Liver (tissue), 9 donors: ENCODE data around the gene CCDC68. TPM values are rescaled to one million over a fixed set of nuclear protein-coding genes. Genes with fewer than 3 reads are reported as not detected.

ENCODE experiments used
- DNase-seq: peaks from one replicate; pipeline ENCODE4 v3.0.0-alpha.2; 2017; ENCODE audit warnings: low spot score
- H3K27ac ChIP-seq, 2 donors: one replicate each; pipeline ENCODE4 v1.7.0; 2013; ENCODE audit warnings: inconsistent platforms in 2 of 2, low read length in 2 of 2, control low read depth in 1 of 2, low read depth in 1 of 2, mild to moderate bottlenecking in 1 of 2
- H3K27me3 ChIP-seq, 4 donors: one replicate each; pipeline versions ENCODE4 v1.6.1 to v1.7.0; 2013; ENCODE audit warnings: low read length in 3 of 4, inconsistent platforms in 1 of 4, mild to moderate bottlenecking in 1 of 4, moderate library complexity in 1 of 4; ENCODE audit not compliant: control insufficient read depth in 4 of 4, insufficient read depth in 4 of 4
- H3K36me3 ChIP-seq, 4 donors: one replicate each; pipeline versions ENCODE4 v1.6.1 to v1.7.0; 2013; ENCODE audit warnings: low read length in 3 of 4, mild to moderate bottlenecking in 3 of 4, low read depth in 1 of 4, moderate library complexity in 1 of 4; ENCODE audit not compliant: control insufficient read depth in 4 of 4, insufficient read depth in 3 of 4
- H3K4me1 ChIP-seq, 4 donors: one replicate each; pipeline versions ENCODE4 v1.6.1 to v1.7.0; 2013; ENCODE audit warnings: low read length in 3 of 4, mild to moderate bottlenecking in 3 of 4, moderate library complexity in 1 of 4; ENCODE audit not compliant: control insufficient read depth in 4 of 4, insufficient read depth in 4 of 4
- H3K4me3 ChIP-seq, 3 donors: one replicate each; pipeline versions ENCODE4 v1.6.1 to v1.7.0; 2013; ENCODE audit warnings: low read length in 3 of 3, control low read depth in 1 of 3, low read depth in 1 of 3, mild to moderate bottlenecking in 1 of 3
- H3K9ac ChIP-seq, 2 donors: one replicate each; pipeline ENCODE4 v1.7.0; 2013; ENCODE audit warnings: low read length in 2 of 2, mild to moderate bottlenecking in 2 of 2, moderate library complexity in 2 of 2, control low read depth in 1 of 2, low read depth in 1 of 2
- H3K9me3 ChIP-seq, 4 donors: one replicate each; pipeline versions ENCODE4 v1.6.1 to v1.7.0; 2013; ENCODE audit warnings: low read length in 3 of 4; ENCODE audit not compliant: control insufficient read depth in 4 of 4
- EGR1 ChIP-seq, 2 donors: IDR thresholded peaks; 2 replicates each; pipeline ENCODE4 v1.6.1; 2016 to 2018; ENCODE audit warnings: antibody characterized with exemption in 2 of 2, low read depth in 2 of 2
- FOXA1 ChIP-seq: IDR thresholded peaks from 2 replicates; pipeline ENCODE4 v1.6.1; 2016; ENCODE audit warnings: antibody characterized with exemption
- GABPA ChIP-seq, 2 donors: IDR thresholded peaks in 1 of 2; conservative IDR thresholded peaks in 1 of 2; 2 replicates each; pipeline ENCODE4 v1.6.1; 2016; ENCODE audit warnings: antibody characterized with exemption in 2 of 2, mild to moderate bottlenecking in 1 of 2, moderate library complexity in 1 of 2
- HNF4G ChIP-seq: IDR thresholded peaks from 2 replicates; pipeline ENCODE4 v1.6.1; 2016; ENCODE audit warnings: antibody characterized with exemption
- JUND ChIP-seq, 2 donors: IDR thresholded peaks; 2 replicates each; pipeline ENCODE4 v1.6.1; 2016; ENCODE audit warnings: antibody characterized with exemption in 2 of 2
- NR2F2 ChIP-seq: IDR thresholded peaks from 2 replicates; pipeline ENCODE4 v1.6.1; 2016; ENCODE audit warnings: antibody characterized with exemption
- RAD21 ChIP-seq, 2 donors: IDR thresholded peaks; 2 replicates each; pipeline ENCODE4 v1.6.1; 2016; ENCODE audit warnings: antibody characterized with exemption in 2 of 2, mild to moderate bottlenecking in 2 of 2
- RXRA ChIP-seq, 2 donors: IDR thresholded peaks; 2 replicates each; pipeline ENCODE4 v1.6.1; 2017 to 2018; ENCODE audit warnings: antibody characterized with exemption in 2 of 2, mild to moderate bottlenecking in 1 of 2
- SP1 ChIP-seq: IDR thresholded peaks from 2 replicates; pipeline ENCODE4 v1.6.1; 2018; ENCODE audit warnings: antibody characterized with exemption, mild to moderate bottlenecking
- TAF1 ChIP-seq: conservative IDR thresholded peaks from 2 replicates; pipeline ENCODE4 v1.6.1; 2016; ENCODE audit warnings: antibody characterized with exemption, mild to moderate bottlenecking
- YY1 ChIP-seq: IDR thresholded peaks from 2 replicates; pipeline ENCODE4 v1.6.1; 2016; ENCODE audit warnings: antibody characterized with exemption, mild to moderate bottlenecking
- WGBS: extraction: QIAGEN DNeasy Blood & Tissue Kit; methylation state at CpG from one replicate; pipeline ENCODE4 v1.1.7; 2013; 5-methylcytosine and 5-hydroxymethylcytosine counted together
- polyA plus RNA-seq, 2 donors: library from polyadenylated mRNA; stranded (reverse) in 1 of 2; unstranded in 1 of 2; fragments of 200-250 nt in 1 of 2; fragments of >200 nt in 1 of 2; fragmentation: Nextera tagmentation in 1 of 2; extraction: Ambion mirVana in 1 of 2; gene quantifications; one replicate each; pipeline versions ENCODE4 v1.2.1 to v1.2.3, GENCODE V29; 2013 to 2015
- total RNA-seq, 2 donors: library from RNA; depleted of rRNA; stranded (reverse); fragments of >200 nt; gene quantifications; one replicate each; pipeline ENCODE4 v1.2.3, GENCODE V29; 2014
- TF ChIP-seq, protein P1 (sequence below): IDR thresholded peaks from 2 replicates; pipeline ENCODE4 v1.6.1; 2016; ENCODE audit warnings: antibody characterized with exemption
- TF ChIP-seq, protein P2 (sequence below): fragments of 150-350 bp; IDR thresholded peaks from 2 replicates; pipeline ENCODE4 v1.5.1; 2017; ENCODE audit warnings: improper control_type of control experiment, low read depth, low read length; ENCODE audit not compliant: missing input control
- TF ChIP-seq, protein P3 (sequence below): IDR thresholded peaks from 2 replicates; pipeline ENCODE4 v1.6.1; 2016; ENCODE audit warnings: antibody characterized with exemption, mild to moderate bottlenecking
- TF ChIP-seq, protein P4 (sequence below): IDR thresholded peaks from 2 replicates; pipeline ENCODE4 v1.6.1; 2016; ENCODE audit warnings: antibody characterized with exemption
- TF ChIP-seq, protein P5 (sequence below): IDR thresholded peaks from 2 replicates; pipeline ENCODE4 v1.6.1; 2016; ENCODE audit warnings: antibody characterized with exemption
- donor health status: healthy.
- donor health status: healthy.
- donor health status: healthy.
- donor health status: healthy.
- donor health status: healthy.

CCDC68 gene
- total and polyA plus RNA-seq, 4 donors, result 2.6 to 17.5 (median 11.2) TPM

DNA sequence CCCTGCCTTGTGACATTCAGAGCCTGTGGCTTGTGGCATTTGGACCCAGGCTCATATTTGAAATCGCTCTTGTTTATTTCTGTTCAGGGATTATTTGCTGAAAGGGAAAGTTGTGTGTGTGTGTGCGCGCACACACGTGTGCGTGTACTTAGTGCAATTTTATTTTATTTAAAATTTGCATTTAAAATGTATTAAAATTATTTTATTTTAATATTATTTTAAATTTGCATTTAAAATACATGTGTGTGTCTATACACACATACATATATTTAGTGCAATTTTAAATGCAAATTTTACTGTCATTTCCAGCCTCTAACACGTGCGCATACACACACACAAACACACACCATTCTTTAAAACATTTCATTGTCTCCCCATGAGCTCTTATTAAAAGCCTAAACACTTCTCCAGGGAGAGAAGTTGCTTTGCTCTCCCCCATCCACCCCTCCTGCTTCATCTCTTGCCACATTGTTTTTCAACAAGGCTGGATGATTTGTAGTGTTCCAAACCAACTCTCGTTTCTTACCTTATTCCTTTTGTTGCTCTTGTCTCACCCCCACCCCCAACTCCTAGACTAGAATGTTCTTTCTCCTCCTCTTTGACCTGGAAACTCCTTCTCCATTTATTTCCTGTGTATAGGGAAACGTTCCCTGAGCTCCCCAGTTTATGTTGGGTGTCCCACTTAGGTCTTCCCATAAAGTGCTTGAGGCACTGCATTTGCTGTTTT is 3.8 kb upstream of the CCDC68 start:
- no peak overlapping the region for H3K4me3 ChIP-seq
- no peaks in the 10 kb centered on the region for H3K27me3 ChIP-seq
- TF ChIP-seq RAD21 (IDR thresholded peaks at IDR 0.05), result no peak
- no peak for TF ChIP-seq GABPA (IDR thresholded peaks at IDR 0.05 in 1 of 2, conservative IDR thresholded peaks at IDR 0.05 in 1 of 2)
- TF ChIP-seq SP1, result no peak
- no peak for TF ChIP-seq RXRA (IDR thresholded peaks at IDR 0.05)
- TF ChIP-seq HNF4G, result no peak
- TF ChIP-seq NR2F2, result no peak
- TF ChIP-seq EGR1 (IDR thresholded peaks at IDR 0.05; ENCODE audit: low read depth in 2 of 2), result no peak
- TF ChIP-seq, protein P1, sequence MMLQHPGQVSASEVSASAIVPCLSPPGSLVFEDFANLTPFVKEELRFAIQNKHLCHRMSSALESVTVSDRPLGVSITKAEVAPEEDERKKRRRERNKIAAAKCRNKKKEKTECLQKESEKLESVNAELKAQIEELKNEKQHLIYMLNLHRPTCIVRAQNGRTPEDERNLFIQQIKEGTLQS, result no peak
- TF ChIP-seq, protein P2, sequence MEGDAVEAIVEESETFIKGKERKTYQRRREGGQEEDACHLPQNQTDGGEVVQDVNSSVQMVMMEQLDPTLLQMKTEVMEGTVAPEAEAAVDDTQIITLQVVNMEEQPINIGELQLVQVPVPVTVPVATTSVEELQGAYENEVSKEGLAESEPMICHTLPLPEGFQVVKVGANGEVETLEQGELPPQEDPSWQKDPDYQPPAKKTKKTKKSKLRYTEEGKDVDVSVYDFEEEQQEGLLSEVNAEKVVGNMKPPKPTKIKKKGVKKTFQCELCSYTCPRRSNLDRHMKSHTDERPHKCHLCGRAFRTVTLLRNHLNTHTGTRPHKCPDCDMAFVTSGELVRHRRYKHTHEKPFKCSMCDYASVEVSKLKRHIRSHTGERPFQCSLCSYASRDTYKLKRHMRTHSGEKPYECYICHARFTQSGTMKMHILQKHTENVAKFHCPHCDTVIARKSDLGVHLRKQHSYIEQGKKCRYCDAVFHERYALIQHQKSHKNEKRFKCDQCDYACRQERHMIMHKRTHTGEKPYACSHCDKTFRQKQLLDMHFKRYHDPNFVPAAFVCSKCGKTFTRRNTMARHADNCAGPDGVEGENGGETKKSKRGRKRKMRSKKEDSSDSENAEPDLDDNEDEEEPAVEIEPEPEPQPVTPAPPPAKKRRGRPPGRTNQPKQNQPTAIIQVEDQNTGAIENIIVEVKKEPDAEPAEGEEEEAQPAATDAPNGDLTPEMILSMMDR, result no peak
- TF ChIP-seq, protein P3, sequence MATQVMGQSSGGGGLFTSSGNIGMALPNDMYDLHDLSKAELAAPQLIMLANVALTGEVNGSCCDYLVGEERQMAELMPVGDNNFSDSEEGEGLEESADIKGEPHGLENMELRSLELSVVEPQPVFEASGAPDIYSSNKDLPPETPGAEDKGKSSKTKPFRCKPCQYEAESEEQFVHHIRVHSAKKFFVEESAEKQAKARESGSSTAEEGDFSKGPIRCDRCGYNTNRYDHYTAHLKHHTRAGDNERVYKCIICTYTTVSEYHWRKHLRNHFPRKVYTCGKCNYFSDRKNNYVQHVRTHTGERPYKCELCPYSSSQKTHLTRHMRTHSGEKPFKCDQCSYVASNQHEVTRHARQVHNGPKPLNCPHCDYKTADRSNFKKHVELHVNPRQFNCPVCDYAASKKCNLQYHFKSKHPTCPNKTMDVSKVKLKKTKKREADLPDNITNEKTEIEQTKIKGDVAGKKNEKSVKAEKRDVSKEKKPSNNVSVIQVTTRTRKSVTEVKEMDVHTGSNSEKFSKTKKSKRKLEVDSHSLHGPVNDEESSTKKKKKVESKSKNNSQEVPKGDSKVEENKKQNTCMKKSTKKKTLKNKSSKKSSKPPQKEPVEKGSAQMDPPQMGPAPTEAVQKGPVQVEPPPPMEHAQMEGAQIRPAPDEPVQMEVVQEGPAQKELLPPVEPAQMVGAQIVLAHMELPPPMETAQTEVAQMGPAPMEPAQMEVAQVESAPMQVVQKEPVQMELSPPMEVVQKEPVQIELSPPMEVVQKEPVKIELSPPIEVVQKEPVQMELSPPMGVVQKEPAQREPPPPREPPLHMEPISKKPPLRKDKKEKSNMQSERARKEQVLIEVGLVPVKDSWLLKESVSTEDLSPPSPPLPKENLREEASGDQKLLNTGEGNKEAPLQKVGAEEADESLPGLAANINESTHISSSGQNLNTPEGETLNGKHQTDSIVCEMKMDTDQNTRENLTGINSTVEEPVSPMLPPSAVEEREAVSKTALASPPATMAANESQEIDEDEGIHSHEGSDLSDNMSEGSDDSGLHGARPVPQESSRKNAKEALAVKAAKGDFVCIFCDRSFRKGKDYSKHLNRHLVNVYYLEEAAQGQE, result no peak
- TF ChIP-seq YY1, result no peak
- TF ChIP-seq, protein P4, sequence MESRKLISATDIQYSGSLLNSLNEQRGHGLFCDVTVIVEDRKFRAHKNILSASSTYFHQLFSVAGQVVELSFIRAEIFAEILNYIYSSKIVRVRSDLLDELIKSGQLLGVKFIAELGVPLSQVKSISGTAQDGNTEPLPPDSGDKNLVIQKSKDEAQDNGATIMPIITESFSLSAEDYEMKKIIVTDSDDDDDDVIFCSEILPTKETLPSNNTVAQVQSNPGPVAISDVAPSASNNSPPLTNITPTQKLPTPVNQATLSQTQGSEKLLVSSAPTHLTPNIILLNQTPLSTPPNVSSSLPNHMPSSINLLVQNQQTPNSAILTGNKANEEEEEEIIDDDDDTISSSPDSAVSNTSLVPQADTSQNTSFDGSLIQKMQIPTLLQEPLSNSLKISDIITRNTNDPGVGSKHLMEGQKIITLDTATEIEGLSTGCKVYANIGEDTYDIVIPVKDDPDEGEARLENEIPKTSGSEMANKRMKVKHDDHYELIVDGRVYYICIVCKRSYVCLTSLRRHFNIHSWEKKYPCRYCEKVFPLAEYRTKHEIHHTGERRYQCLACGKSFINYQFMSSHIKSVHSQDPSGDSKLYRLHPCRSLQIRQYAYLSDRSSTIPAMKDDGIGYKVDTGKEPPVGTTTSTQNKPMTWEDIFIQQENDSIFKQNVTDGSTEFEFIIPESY, result no peak
- no peak for TF ChIP-seq JUND (IDR thresholded peaks at IDR 0.05)
- no peak for TF ChIP-seq FOXA1
- TF ChIP-seq, protein P5, sequence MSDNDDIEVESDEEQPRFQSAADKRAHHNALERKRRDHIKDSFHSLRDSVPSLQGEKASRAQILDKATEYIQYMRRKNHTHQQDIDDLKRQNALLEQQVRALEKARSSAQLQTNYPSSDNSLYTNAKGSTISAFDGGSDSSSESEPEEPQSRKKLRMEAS, result no peak
- no peak for TF ChIP-seq TAF1
- no peak overlapping the region for H3K27ac ChIP-seq
- H3K4me1 ChIP-seq, result peaks cover 0 to 9% (median 4%) of the 10 kb centered on the region in 4 donors
- H3K9ac ChIP-seq, result no peak overlapping the region
- 89% methylated on average over 9 of the region's 9 CpGs for WGBS
- H3K9me3 ChIP-seq, result no peaks in the 10 kb centered on the region
- H3K36me3 ChIP-seq, result no peaks in the 10 kb centered on the region
- no peak for DNase-seq
